ENCODE data around the gene RSRC1. TPM values are rescaled to one million over a fixed set of nuclear protein-coding genes. Genes with fewer than 3 reads are reported as not detected.
"Not testable (repeated sequence)": the region's sequence is repeated elsewhere in the genome, so short reads cannot be mapped to it uniquely, and the experiment has no call there.

The RSRC1 gene
- total RNA-seq, 3 donors from 2014 or later: 31.6 to 32.4 (median 32.1) TPM

DNA sequence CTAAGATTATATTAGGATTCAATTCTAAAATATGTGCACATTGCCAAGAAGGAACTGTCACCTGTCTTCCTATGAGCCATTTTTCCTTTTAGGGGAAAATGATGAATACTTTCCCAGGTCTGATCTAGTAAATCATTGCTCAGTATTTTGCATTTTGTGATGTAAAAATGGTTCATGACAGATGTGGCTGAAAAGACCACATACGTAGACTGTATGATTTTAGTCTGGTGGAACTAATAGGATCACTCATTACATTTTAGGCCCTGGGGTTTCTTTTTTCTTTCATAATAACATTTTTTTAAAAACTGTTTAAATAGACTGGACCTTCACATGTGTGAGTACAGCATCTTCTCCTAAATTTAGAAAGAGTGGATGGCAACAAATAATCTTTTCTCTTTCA is 259.4 kb downstream of the RSRC1 start:
- no peak for DNase-seq
- peaks cover 14% of the 10 kb centered on the region for H3K9me3 Mint-ChIP-seq

DNA sequence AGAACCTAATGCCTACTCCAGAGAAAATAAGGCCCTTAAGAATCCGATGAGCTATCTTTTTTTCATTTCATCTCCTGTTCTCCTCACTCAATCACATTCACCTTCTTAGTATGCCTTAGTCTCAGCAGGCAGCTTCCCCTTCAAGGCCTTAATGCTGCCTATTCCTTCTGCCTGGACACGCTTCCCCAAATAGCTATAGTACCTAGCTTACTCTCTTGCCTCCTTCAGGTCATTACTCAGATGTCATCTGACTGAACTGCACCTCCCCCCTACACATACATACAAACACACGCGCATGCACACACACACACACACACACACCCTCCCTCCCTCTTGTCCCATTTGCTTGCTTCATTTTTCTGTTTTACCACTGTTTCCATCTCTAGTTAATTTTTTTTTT is 269.6 kb downstream of the RSRC1 start:
- H3K9me3 Mint-ChIP-seq: no peaks in the 10 kb centered on the region
- no peak for ATAC-seq
- H3K27me3 Mint-ChIP-seq (ENCODE audit: low read depth): no peaks in the 10 kb centered on the region

More for the DNA sequence above, 259.4 kb downstream of the RSRC1 start:
- peaks cover 9% of the 10 kb centered on the region for H3K36me3 Mint-ChIP-seq (ENCODE audit: insufficient read depth)
- H3K4me1 Mint-ChIP-seq (ENCODE audit: low read depth): peaks cover 2% of the 10 kb centered on the region
- H3K27me3 Mint-ChIP-seq (ENCODE audit: low read depth): no peaks in the 10 kb centered on the region
- no peak for ATAC-seq
- no peak overlapping the region for H3K4me3 Mint-ChIP-seq

GRCh38 chr3:158381262-158381868 is 271.5 kb downstream of the RSRC1 start:
- DNase-seq: no peak
- Mint-ChIP-seq H3K9me3 (no peaks in the 10 kb centered on the region), H3K27me3 (ENCODE audit: low read depth) (no peaks in the 10 kb centered on the region), H3K4me1 (ENCODE audit: low read depth) (no peaks in the 10 kb centered on the region), H3K4me3 (no peak overlapping the region), H3K36me3 (ENCODE audit: insufficient read depth) (peaks cover 17% of the 10 kb centered on the region)
- ATAC-seq: no peak

More for the DNA sequence above, 269.6 kb downstream of the RSRC1 start:
- no peak for DNase-seq
- Mint-ChIP-seq H3K36me3 (ENCODE audit: insufficient read depth) (peaks cover 18% of the 10 kb centered on the region), H3K4me3 (no peak overlapping the region), H3K4me1 (ENCODE audit: low read depth) (no peaks in the 10 kb centered on the region)

GRCh38 chr3:158382479-158382878 is 272.6 kb downstream of the RSRC1 start:
- Mint-ChIP-seq H3K9me3 (no peaks in the 10 kb centered on the region), H3K4me1 (ENCODE audit: low read depth) (no peaks in the 10 kb centered on the region), H3K27me3 (ENCODE audit: low read depth) (no peaks in the 10 kb centered on the region), H3K4me3 (no peak overlapping the region), H3K36me3 (ENCODE audit: insufficient read depth) (peaks cover 11% of the 10 kb centered on the region)
- DNase-seq: no peak
- no peak for ATAC-seq

GRCh38 chr3:158384019-158384418 is 274.1 kb downstream of the RSRC1 start:
- ATAC-seq (no peak), DNase-seq (no peak)
- H3K9me3 Mint-ChIP-seq: no peaks in the 10 kb centered on the region
- H3K27me3 Mint-ChIP-seq (ENCODE audit: low read depth): no peaks in the 10 kb centered on the region
- H3K4me3 Mint-ChIP-seq: no peak overlapping the region
- H3K36me3 Mint-ChIP-seq (ENCODE audit: insufficient read depth): peaks cover 9% of the 10 kb centered on the region
- H3K4me1 Mint-ChIP-seq (ENCODE audit: low read depth): no peaks in the 10 kb centered on the region

DNA sequence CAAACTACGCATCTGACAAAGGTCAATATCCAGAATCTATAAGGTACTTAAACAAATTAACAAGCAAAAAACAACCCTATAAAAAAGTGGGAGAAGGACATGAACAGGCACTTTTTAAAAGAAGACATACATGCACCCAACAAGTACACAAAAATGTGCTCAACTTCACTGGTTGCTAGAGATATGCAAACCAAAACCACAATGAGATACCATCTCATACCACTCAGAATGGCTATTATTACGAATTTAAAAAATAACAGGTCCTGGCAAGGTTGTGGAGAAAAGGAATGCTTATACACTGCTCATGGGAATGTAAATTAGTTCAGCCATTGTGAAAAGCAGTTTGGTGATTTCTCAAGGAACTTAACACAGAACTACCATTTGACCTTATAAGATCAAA is 285.5 kb downstream of the RSRC1 start:
- no peaks in the 10 kb centered on the region for H3K4me1 Mint-ChIP-seq (ENCODE audit: low read depth)
- no peak overlapping the region for H3K4me3 Mint-ChIP-seq
- DNase-seq (no peak), ATAC-seq (no peak)
- H3K36me3 Mint-ChIP-seq (ENCODE audit: insufficient read depth): peaks cover 22% of the 10 kb centered on the region
- no peaks in the 10 kb centered on the region for H3K27me3 Mint-ChIP-seq (ENCODE audit: low read depth)
- peaks cover 30% of the 10 kb centered on the region for H3K9me3 Mint-ChIP-seq

DNA sequence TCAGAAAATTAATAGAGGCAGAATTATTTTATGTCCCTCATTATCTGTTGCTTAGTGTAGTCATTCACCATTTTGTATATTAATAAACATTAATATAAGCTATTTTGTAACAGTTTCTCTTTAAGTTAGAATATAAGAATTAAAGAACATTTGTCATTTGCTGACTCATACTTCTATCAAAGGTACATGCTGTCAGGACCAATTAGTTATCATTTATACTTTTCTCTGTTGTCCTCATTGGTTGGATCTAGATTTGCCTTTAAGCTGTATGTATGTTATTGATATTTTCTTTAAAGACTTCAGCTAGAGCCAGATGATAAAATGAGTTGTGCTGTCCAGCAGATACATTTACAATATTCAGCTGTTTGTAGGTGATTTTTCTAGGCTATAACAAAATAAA is 292.7 kb downstream of the RSRC1 start:
- Mint-ChIP-seq H3K4me3 (no peak overlapping the region), H3K4me1 (ENCODE audit: low read depth) (no peaks in the 10 kb centered on the region), H3K36me3 (ENCODE audit: insufficient read depth) (no peaks in the 10 kb centered on the region), H3K27me3 (ENCODE audit: low read depth) (no peaks in the 10 kb centered on the region), H3K9me3 (no peaks in the 10 kb centered on the region)
- DNase-seq (no peak), ATAC-seq (no peak)

DNA sequence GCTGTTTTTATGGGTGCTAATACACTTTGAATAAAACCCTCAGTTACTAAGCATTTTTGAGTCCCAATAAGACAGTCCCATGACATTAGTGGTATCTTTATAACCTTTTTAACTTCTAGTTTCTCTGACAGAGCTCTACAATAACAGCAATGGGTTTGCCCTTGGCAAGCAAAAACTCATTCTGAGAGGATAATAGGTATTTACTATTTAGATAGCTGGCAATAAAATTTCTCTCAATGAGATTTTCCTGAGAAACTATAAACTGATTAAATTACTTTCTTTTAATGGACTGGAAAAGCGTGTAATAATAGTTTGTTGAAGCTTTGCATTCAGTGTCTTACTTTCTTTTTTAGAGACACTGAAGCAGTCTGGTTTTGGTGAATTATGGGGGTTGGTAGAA is 293.1 kb downstream of the RSRC1 start:
- Mint-ChIP-seq H3K27me3 (ENCODE audit: low read depth) (no peaks in the 10 kb centered on the region), H3K36me3 (ENCODE audit: insufficient read depth) (no peaks in the 10 kb centered on the region), H3K4me3 (no peak overlapping the region), H3K9me3 (no peaks in the 10 kb centered on the region), H3K4me1 (ENCODE audit: low read depth) (no peaks in the 10 kb centered on the region)
- ATAC-seq (no peak), DNase-seq (no peak)

GRCh38 chr3:158404131-158404718 is 294.3 kb downstream of the RSRC1 start:
- H3K27me3 Mint-ChIP-seq (ENCODE audit: low read depth): no peaks in the 10 kb centered on the region
- ATAC-seq (no peak), DNase-seq (no peak)
- no peaks in the 10 kb centered on the region for H3K9me3 Mint-ChIP-seq
- no peak overlapping the region for H3K4me3 Mint-ChIP-seq
- no peaks in the 10 kb centered on the region for H3K36me3 Mint-ChIP-seq (ENCODE audit: insufficient read depth)
- H3K4me1 Mint-ChIP-seq (ENCODE audit: low read depth): no peaks in the 10 kb centered on the region

DNA sequence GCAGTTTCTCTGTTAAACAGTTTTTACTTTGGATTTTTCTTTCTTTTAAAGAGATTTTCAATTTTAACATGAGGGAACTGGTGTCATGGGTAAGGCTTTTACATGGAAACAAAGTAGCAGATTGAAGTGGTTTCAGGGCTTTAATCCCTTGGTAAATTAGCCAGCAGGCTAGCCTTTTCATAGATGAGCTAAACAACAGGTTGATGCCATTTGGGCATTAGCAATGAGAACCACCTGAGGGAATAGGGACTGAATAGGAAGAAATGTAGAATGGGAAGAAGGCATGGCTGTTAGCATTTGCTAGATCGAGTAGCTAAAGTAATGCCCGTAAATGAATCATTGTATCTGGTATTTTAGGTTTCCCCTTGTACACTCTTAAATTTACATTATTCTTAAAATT is 295.6 kb downstream of the RSRC1 start:
- no peak for DNase-seq
- ATAC-seq: no peak
- Mint-ChIP-seq H3K36me3 (ENCODE audit: insufficient read depth) (no peaks in the 10 kb centered on the region), H3K4me1 (ENCODE audit: low read depth) (no peaks in the 10 kb centered on the region), H3K9me3 (no peaks in the 10 kb centered on the region), H3K4me3 (no peak overlapping the region), H3K27me3 (ENCODE audit: low read depth) (no peaks in the 10 kb centered on the region)

DNA sequence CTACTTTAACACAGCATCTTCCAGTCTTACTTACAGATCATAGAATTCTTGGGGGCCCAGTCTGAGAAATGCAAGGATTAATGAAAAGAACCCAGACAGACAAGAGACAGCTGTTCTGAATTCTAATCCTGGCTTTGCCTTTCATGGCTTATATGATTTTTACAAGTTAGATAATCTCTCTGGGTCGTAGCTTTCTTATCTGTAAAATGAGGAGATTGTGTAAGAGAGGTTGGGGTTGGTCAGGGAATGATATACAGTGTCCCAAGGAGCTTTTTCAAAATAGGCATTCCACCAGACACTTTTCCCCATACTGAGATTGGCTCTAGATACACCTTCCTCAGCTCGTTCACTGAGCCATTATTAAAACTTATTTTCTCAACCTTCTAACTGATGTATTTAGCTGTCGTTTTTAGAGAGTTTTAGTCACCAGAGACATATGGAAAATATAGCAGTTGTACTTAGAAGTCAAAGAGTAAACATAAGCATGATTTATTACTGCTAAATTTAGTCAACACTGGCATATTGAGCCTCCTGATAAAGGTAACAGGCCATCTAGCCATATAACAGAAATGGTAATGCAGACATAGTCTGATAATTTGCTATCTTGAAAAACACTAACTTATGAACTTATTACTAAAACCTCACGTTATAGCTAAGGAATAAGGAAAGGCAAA is 298.1 kb downstream of the RSRC1 start:
- Mint-ChIP-seq H3K9me3 (peaks cover 6% of the 10 kb centered on the region), H3K4me1 (ENCODE audit: low read depth) (no peaks in the 10 kb centered on the region), H3K4me3 (no peak overlapping the region), H3K27me3 (ENCODE audit: low read depth) (no peaks in the 10 kb centered on the region), H3K36me3 (ENCODE audit: insufficient read depth) (peaks cover 4% of the 10 kb centered on the region)
- DNase-seq: no peak
- ATAC-seq: no peak

DNA sequence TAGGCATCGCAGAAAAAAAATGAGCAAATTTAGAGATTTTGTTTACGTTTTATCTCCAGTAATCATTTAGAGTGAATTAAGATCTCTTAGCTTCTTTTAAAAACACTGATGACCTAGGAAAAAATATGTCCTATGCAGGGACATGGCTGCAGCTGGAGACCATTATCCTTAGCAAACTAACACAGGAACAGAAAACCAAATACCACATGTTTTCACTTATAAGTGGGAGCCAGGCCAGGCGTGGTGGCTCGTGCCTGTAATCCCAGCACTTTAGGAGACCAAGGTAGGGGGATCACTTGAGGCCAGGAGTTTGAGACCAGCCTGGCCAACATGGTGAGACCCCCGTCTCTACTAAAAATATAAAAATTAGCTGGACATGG is 298.6 kb downstream of the RSRC1 start:
- not testable (repeated sequence) for H3K27me3 Mint-ChIP-seq (ENCODE audit: low read depth); ATAC-seq; DNase-seq; H3K4me3 Mint-ChIP-seq; H3K4me1 Mint-ChIP-seq (ENCODE audit: low read depth); H3K9me3 Mint-ChIP-seq; H3K36me3 Mint-ChIP-seq (ENCODE audit: insufficient read depth)

- H3K9me3 Mint-ChIP-seq: peaks cover 6% of the 10 kb centered on the region
- H3K36me3 Mint-ChIP-seq (ENCODE audit: insufficient read depth): peaks cover 13% of the 10 kb centered on the region
- DNase-seq (no peak), ATAC-seq (no peak)
- peaks cover 10% of the 10 kb centered on the region for H3K4me1 Mint-ChIP-seq (ENCODE audit: low read depth)
- no peak overlapping the region for H3K4me3 Mint-ChIP-seq
- H3K27me3 Mint-ChIP-seq (ENCODE audit: low read depth): no peaks in the 10 kb centered on the region
These were observed 308.1 kb downstream of the RSRC1 start for GRCh38 chr3:158418035-158418434.

DNA sequence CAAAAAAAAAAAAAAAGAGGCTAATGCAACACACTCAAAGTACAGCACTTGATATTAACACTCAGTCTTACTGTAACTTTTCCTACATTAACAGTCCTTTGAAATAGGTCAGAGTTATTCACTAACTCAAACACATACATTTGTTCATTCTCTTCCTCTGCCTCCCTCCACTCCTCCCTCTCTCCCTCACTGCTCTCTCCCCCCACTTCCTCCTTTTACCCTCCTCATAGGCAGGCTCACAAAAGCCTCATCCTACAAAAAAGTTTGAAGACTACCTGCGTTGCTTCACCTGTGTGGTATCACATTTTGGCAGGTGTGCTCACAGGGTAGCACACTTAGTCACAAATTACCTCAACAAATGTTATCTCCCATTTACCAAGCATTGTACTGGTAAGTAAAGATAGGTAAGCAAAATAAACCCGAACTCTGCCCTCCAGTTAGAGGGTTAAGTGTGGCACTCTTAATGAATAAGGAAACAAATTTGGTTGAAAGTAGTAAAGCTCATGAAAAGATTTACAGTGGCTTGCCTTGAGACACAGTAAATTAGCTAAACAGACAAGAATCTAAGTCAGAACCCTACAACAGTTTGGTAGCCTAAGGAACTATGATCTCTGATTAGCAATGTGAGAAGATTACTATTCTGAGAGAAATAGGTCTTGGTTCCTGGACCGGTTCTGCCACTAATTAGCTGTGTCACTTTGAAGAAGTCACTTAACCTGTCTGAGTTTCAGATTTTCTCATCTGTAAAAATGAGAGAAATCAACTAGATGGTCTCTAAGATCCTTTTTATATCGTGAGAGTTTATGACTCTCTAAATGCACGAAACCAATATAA is 310.1 kb downstream of the RSRC1 start:
- H3K4me1 Mint-ChIP-seq (ENCODE audit: low read depth): peaks cover 10% of the 10 kb centered on the region

More for the DNA sequence above, 310.1 kb downstream of the RSRC1 start:
- no peak overlapping the region for H3K4me3 Mint-ChIP-seq
- H3K9me3 Mint-ChIP-seq: peaks cover 5% of the 10 kb centered on the region
- ATAC-seq (no peak), DNase-seq (no peak)
- peaks cover 8% of the 10 kb centered on the region for H3K36me3 Mint-ChIP-seq (ENCODE audit: insufficient read depth)
- H3K27me3 Mint-ChIP-seq (ENCODE audit: low read depth): no peaks in the 10 kb centered on the region

All from activated T-cell treated with anti-CD3 and anti-CD28 coated beads, Interleukin-2, amount 50 U/mL, for 4 hours (primary cell).